ENCODE results near the gene EREG.

Gene EREG

DNA sequence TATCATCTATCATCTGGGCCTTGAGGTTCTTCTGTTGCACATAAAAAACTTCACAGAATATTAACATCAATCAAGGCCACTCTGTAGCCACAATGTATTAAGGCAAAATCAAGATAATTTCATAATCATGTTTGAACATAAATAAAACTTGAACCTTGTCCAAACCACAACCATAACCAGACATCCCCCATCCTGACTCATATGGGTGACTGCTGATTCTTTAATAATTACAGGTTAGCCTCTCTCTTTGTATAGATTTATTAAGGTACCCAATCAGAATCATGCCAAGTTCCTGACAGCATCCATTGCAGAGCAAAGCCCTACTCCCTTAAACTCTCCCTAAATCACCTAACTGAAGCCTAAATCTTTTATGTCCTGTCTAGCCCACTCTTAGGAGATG, 63.3 kb downstream of the EREG start:
- no peak for DNase-seq (ENCODE audit: low read depth)

DNA sequence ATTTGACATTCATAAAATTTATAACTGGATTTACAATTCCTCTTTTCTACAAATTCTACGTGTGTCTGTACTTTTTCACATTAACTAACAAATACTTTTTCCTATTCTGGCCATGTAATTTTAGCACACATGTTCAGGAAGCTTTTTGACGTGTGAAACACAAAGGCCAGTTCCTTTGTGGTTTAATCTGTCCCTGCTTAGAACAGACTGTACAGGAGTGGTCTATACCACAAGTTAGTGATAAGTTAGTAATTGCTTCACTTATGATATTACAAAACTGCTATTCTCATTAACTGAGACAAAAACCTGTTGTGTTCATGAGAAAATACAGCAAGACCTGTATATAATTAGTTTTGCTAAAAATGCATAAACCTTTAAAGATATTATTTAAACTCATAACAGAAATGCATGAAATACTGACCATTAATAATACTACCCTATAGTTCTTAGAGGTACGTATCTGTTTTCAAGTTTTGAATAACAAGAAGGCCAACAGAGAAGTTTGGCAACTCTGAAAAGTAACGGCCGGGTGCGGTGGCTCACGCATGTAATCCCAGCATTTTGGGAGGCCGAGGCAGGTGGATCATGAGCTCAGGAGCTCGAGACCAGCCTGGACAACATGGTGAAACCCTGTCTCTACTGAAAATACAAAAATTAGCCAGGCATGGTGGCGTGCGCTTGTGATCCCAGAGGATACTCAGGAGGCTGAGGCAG, 66.3 kb downstream of the EREG start:
- DNase-seq (ENCODE audit: low read depth): no peak

DNA sequence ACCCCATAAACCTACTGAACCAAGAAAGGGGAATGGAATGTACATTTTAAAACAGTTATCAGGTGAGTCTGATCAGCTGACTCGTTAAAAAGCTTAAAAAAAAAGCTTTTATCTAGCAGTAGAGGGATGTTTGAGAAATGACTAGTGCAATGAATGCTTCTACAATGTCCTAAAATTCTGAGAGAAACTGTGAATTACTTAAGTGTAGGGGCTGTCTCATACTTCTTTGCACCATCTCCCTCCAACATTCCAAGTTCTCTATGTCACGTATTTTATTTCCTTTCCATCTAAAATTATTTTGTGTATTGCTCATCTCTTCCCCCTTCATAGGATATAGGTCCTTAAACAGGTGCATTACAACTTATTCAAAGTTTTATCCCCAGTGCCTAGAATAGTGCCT, 68.1 kb downstream of the EREG start:
- no peak for DNase-seq (ENCODE audit: low read depth)

DNA sequence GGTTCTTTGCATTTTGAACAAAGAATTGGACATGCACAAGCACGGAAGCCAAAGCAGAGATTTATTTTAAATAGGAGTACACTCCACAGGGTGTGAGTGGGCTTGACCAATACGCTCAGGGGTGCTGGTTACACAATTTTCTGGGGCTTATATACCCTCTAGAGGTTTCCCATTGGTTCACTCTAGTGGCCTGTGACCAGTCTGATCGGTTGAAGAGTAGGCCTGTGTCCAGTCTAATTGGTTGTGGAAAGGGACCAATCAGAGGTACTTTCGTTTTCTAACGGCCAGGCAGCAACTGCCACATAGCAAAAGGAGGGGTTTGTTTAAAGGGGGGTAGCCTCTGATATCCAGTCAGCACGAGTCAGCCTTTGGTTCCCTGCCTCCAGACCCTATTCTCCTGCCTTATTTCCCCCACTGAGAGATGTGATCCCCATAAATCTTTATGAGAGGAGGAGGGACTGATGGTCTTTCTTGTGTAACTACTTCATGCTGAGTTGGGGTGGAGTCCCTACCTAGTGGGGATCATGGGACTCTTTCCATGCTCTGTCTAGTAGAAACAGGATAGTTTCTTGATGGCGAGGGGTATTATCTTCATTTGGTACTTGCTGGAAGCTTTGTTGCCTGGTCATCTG, 68.7 kb downstream of the EREG start:
- no peak for DNase-seq (ENCODE audit: low read depth)

DNA sequence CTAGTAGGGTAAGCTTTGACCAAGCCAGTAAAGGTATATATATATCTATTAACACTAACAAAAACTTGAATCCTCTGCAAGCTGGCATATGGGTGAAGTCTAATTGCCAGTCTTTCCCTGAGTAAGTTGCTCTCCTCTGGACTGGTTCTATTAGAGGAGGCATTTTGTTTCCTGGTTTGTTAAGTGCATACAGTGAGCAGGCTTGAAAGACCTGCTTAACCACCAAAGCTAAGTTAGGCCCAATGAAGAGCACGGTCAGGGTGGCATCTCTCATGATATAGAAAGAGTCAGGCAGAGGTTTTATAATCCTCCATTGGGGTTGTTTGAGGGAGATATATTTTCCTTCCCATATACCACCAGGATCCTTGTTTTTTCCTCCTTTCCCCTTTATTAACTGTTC, 70.4 kb downstream of the EREG start:
- DNase-seq (ENCODE audit: low read depth): no peak

DNA sequence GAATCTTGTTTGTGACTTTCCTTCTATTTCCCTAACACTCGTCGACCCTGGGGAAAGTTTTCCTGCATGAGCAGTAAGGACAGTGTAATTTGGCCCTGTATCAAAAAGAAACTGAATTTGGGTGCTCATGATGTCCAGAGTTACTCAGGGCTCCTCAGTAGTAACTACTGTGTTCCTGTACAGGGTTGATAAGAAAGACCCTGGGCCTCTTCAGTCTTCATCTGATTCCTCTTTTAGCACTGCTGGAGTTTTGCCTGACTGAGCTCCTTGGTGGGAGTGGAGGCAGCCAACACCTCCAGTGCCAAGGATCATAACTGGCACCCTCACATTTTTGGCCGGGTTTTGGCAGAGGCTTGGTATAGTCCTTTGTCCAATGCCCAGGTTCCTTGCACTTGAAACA, 72.9 kb downstream of the EREG start:
- DNase-seq (ENCODE audit: low read depth): no peak
